Fibroblast of lung (primary cell): ENCODE data around the gene C8G. TPM values are rescaled to one million over a fixed set of nuclear protein-coding genes. Genes with fewer than 3 reads are reported as not detected.

Experiments
- DNase-seq, 2 donors: peaks; one replicate each; pipeline versions ENCODE4 v3.0.0 to v3.0.0-alpha.2; 2010; ENCODE audit warnings: low read depth in 2 of 2
- H2AFZ ChIP-seq: 2 replicates; pipeline ENCODE4 v1.5.1; 2012; ENCODE audit warnings: low read length, control low read depth, inconsistent platforms
- H3K27ac ChIP-seq: 2 replicates; pipeline ENCODE4 v1.5.1; 2011; ENCODE audit warnings: low read length, control low read depth; ENCODE audit not compliant: insufficient read depth
- H3K27me3 ChIP-seq: 2 replicates; pipeline ENCODE4 v1.5.1; 2011; ENCODE audit warnings: mild to moderate bottlenecking, low read length; ENCODE audit not compliant: control insufficient read depth, insufficient read depth
- H3K36me3 ChIP-seq: 2 replicates; pipeline ENCODE4 v1.5.1; 2011; ENCODE audit warnings: low read length; ENCODE audit not compliant: control insufficient read depth, insufficient read depth
- H3K4me1 ChIP-seq: 2 replicates; pipeline ENCODE4 v1.5.1; 2011; ENCODE audit warnings: low read length; ENCODE audit not compliant: control insufficient read depth, insufficient read depth; ENCODE audit errors: extremely low read depth
- H3K4me2 ChIP-seq: 2 replicates; pipeline ENCODE4 v1.5.1; 2011; ENCODE audit warnings: low read length, control low read depth; ENCODE audit not compliant: insufficient read depth; ENCODE audit errors: extremely low read depth
- H3K4me3 ChIP-seq, 4 experiments: fragments of 200-600 bp in 1 of 4; sonication (generic) in 1 of 4; replicated peaks in 1 of 4; 2 replicates each; pipeline ENCODE4 v1.5.1; 2011 to 2016; ENCODE audit warnings: low read length in 4 of 4, low read depth in 3 of 4, mild to moderate bottlenecking in 3 of 4, control low read depth in 2 of 4, inconsistent platforms in 1 of 4, mixed read lengths in 1 of 4; ENCODE audit not compliant: insufficient read depth in 1 of 4; ENCODE audit errors: control extremely low read depth in 1 of 4
- H3K79me2 ChIP-seq: 2 replicates; pipeline ENCODE4 v1.5.1; 2012; ENCODE audit warnings: mild to moderate bottlenecking, low read length, inconsistent platforms; ENCODE audit not compliant: control insufficient read depth, insufficient read depth
- H3K9ac ChIP-seq: 2 replicates; pipeline ENCODE4 v1.5.1; 2011; ENCODE audit warnings: mild to moderate bottlenecking, low read length, control low read depth; ENCODE audit not compliant: insufficient read depth
- H3K9me3 ChIP-seq: 2 replicates; pipeline ENCODE4 v1.5.1; 2012; ENCODE audit warnings: low read depth, low read length; ENCODE audit not compliant: control insufficient read depth, insufficient read depth
- H4K20me1 ChIP-seq: 2 replicates; pipeline ENCODE4 v1.5.1; 2011; ENCODE audit warnings: low read length; ENCODE audit not compliant: control insufficient read depth, insufficient read depth; ENCODE audit errors: extremely low read depth
- CTCF ChIP-seq, 2 donors: IDR thresholded peaks in 1 of 2; conservative IDR thresholded peaks in 1 of 2; 1 replicate in 1 of 2; 2 replicates in 1 of 2; pipeline ENCODE4 v1.5.1; 2011 to 2012; ENCODE audit warnings: low read length in 2 of 2, control low read depth in 1 of 2, inconsistent platforms in 1 of 2, low read depth in 1 of 2, mild to moderate bottlenecking in 1 of 2
- EZH2 ChIP-seq: IDR thresholded peaks from 2 replicates; pipeline ENCODE4 v1.5.1; 2012; ENCODE audit warnings: low read length, control low read depth, mild to moderate bottlenecking; ENCODE audit errors: missing control alignments
- polyA plus RNA-seq, 2 donors: library from polyadenylated mRNA; depleted of rRNA in 1 of 2; stranded (reverse) in 1 of 2; unstranded in 1 of 2; fragments of >200 nt; gene quantifications; 2 replicates each; pipeline ENCODE4 v1.2.1, GENCODE V29; 2011 to 2012; ENCODE audit warnings: missing spikeins in 1 of 2
- total RNA-seq: library from RNA; depleted of rRNA; stranded (reverse); fragments of >200 nt; gene quantifications from 2 replicates; pipeline ENCODE4 v1.2.1, GENCODE V29; 2014

C8G gene
- total and polyA plus RNA-seq, 2 donors (not counting 1 experiment from before 2014, with no cell fraction given) = 0.40 to 1.2 TPM

GRCh38 chr9:136934277-136934676 lies 10.8 kb upstream of the C8G start:
- H3K27me3 ChIP-seq = no peaks in the 10 kb centered on the region
- H3K4me3 ChIP-seq = no peak overlapping the region
- no peak overlapping the region for H3K4me2 ChIP-seq
- DNase-seq = no peak
- no peaks in the 10 kb centered on the region for H4K20me1 ChIP-seq
- no peaks in the 10 kb centered on the region for H3K79me2 ChIP-seq
- TF ChIP-seq CTCF (conservative IDR thresholded peaks at IDR 0.05 in 1 of 2, IDR thresholded peaks at IDR 0.05 in 1 of 2; ENCODE audit: low read depth in 1 of 2, low read length in 2 of 2) = no peak
- no peak for TF ChIP-seq EZH2
- H2AFZ ChIP-seq = no peak overlapping the region
- H3K4me1 ChIP-seq = no peaks in the 10 kb centered on the region
- no peaks in the 10 kb centered on the region for H3K36me3 ChIP-seq
- H3K9me3 ChIP-seq = no peaks in the 10 kb centered on the region
- no peak overlapping the region for H3K9ac ChIP-seq
- no peak overlapping the region for H3K27ac ChIP-seq

- no peaks in the 10 kb centered on the region for H3K27me3 ChIP-seq
These were observed 9.4 kb upstream of the C8G start for GRCh38 chr9:136935651-136936050.

GRCh38 chr9:136936645-136937170 lies 8.3 kb upstream of the C8G start:
- Histone ChIP-seq H3K79me2 (peaks cover 3% of the 10 kb centered on the region), H3K4me1 (no peaks in the 10 kb centered on the region), H3K9ac (no peak overlapping the region), H3K4me2 (no peak overlapping the region), H2AFZ (no peak overlapping the region), H4K20me1 (no peaks in the 10 kb centered on the region), H3K4me3 (no peak overlapping the region), H3K36me3 (peaks cover 23% of the 10 kb centered on the region), H3K27me3 (no peaks in the 10 kb centered on the region), H3K9me3 (no peaks in the 10 kb centered on the region), H3K27ac (no peak overlapping the region)
- TF ChIP-seq CTCF (conservative IDR thresholded peaks at IDR 0.05 in 1 of 2, IDR thresholded peaks at IDR 0.05 in 1 of 2; ENCODE audit: low read depth in 1 of 2, low read length in 2 of 2) (no peak), EZH2 (no peak)
- no peak for DNase-seq

More at GRCh38 chr9:136935651-136936050, 9.4 kb upstream of the C8G start:
- Histone ChIP-seq H4K20me1 (no peaks in the 10 kb centered on the region), H2AFZ (no peak overlapping the region), H3K4me2 (no peak overlapping the region), H3K9me3 (no peaks in the 10 kb centered on the region), H3K9ac (no peak overlapping the region), H3K36me3 (peaks cover 12% of the 10 kb centered on the region), H3K4me3 (no peak overlapping the region), H3K4me1 (no peaks in the 10 kb centered on the region), H3K27ac (no peak overlapping the region), H3K79me2 (peaks cover 1% of the 10 kb centered on the region)
- TF ChIP-seq CTCF (conservative IDR thresholded peaks at IDR 0.05 in 1 of 2, IDR thresholded peaks at IDR 0.05 in 1 of 2; ENCODE audit: low read depth in 1 of 2, low read length in 2 of 2) (no peak), EZH2 (no peak)
- no peak for DNase-seq
